Measurements from ENCODE around the gene PSG6.
"Not testable (repeated sequence)": the region's sequence is repeated elsewhere in the genome, so short reads cannot be mapped to it uniquely, and the experiment has no call there.

PSG6 gene

GRCh38 chr19:42917634-42918033 lies at the start of gene PSG6:
Gene PSG6 (minus strand): TSS chr19:42917894. CDS start chr19:42917792, 102 bp downstream.
- not testable (repeated sequence) for DNase-seq

GRCh38 chr19:42965176-42965575 lies 47.5 kb upstream of the PSG6 start:
- DNase-seq = no peak

GRCh38 chr19:42961119-42961518 lies 43.4 kb upstream of the PSG6 start:
- no peak for DNase-seq

- not testable (repeated sequence) for DNase-seq
Observed at GRCh38 chr19:42952126-42952525, 34.4 kb upstream of the PSG6 start.

- DNase-seq = not testable (repeated sequence)
Observed at GRCh38 chr19:42951476-42951875, 33.8 kb upstream of the PSG6 start.

- no peak for DNase-seq
Observed at GRCh38 chr19:42942187-42942789, 24.6 kb upstream of the PSG6 start.

- DNase-seq = not testable (repeated sequence)
Observed at GRCh38 chr19:42937107-42937506, 19.4 kb upstream of the PSG6 start, which contains the start of gene PSG7. Gene PSG7 (minus strand): TSS chr19:42937207. CDS start chr19:42937076, 131 bp downstream.

- DNase-seq = not testable (repeated sequence)
Observed at GRCh38 chr19:42934726-42935125, 17.0 kb upstream of the PSG6 start.

GRCh38 chr19:42934183-42934582 lies 16.5 kb upstream of the PSG6 start:
- DNase-seq = not testable (repeated sequence)

- not testable (repeated sequence) for DNase-seq
Observed at GRCh38 chr19:42933412-42933811, 15.7 kb upstream of the PSG6 start.

- not testable (repeated sequence) for DNase-seq
Observed at GRCh38 chr19:42932485-42933101, 14.9 kb upstream of the PSG6 start.

- DNase-seq = peak; percentile 28
Observed at GRCh38 chr19:42930214-42930613, 12.5 kb upstream of the PSG6 start.

- DNase-seq = no peak
Observed at GRCh38 chr19:42928896-42929295, 11.2 kb upstream of the PSG6 start.

- DNase-seq = no peak
Observed at GRCh38 chr19:42926781-42927180, 9.1 kb upstream of the PSG6 start.

GRCh38 chr19:42923106-42923505 lies 5.4 kb upstream of the PSG6 start:
- DNase-seq = peak; percentile 21

- DNase-seq = not testable (repeated sequence)
Observed at GRCh38 chr19:42920971-42921370, 3.3 kb upstream of the PSG6 start.

GRCh38 chr19:42919757-42920079 lies 2.0 kb upstream of the PSG6 start:
- DNase-seq = no peak

- DNase-seq = not testable (repeated sequence)
Observed at GRCh38 chr19:42919070-42919756, 1.5 kb upstream of the PSG6 start.

GRCh38 chr19:42918377-42919069 lies 829 bp upstream of the PSG6 start:
- DNase-seq = not testable (repeated sequence)

GRCh38 chr19:42916931-42917330 lies 763 bp downstream of the PSG6 start:
- DNase-seq = not testable (repeated sequence)

GRCh38 chr19:42913516-42913915 lies 4.2 kb downstream of the PSG6 start:
- DNase-seq = not testable (repeated sequence)

GRCh38 chr19:42912941-42913340 lies 4.8 kb downstream of the PSG6 start:
- not testable (repeated sequence) for DNase-seq

GRCh38 chr19:42911731-42912130 lies 6.0 kb downstream of the PSG6 start:
- not testable (repeated sequence) for DNase-seq
